Stimulated activated CD4-positive, alpha-beta T cell treated with anti-CD3 and anti-CD28 coated beads, Interleukin-2, amount 100 ng/mL, for 24 hours (primary cell): ENCODE results near the gene GRIP2.

Experiments used
- DNase-seq, 2 donors: peaks; one replicate each; pipeline ENCODE4 v3.0.0-alpha.2; 2020

GRIP2 gene

DNA sequence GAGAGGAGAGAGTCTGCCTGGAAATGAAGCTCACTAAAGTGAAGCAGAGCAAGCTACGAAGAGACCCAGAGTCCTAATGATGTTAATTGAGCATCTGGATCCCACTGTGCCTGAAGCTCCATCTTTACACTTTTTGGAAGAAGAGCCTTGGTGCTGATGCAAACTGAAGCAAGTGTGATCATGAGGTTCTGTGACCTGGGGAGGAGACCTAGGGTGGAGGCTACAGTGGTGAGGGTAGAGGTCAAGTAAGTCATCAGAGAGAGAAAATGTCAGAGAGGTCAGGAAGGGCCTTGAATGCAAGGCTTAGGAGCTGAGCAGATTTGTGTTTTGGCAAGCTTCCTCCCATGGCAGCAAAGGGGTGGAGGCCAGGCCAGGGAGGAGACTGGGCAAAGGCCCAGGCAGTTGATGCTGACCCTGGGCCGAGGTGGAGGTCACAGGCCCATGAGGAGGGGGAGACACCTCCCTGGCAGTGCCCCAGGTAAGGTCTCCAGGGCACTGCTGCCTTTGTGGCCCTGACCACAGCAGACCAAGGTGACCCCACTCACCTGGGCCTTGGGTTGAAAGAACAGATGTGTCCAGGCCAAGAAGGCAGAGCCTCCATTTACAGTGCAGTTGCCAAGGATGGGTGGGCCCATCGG lies 1.6 kb downstream of the GRIP2 start:
- no peak for DNase-seq

DNA sequence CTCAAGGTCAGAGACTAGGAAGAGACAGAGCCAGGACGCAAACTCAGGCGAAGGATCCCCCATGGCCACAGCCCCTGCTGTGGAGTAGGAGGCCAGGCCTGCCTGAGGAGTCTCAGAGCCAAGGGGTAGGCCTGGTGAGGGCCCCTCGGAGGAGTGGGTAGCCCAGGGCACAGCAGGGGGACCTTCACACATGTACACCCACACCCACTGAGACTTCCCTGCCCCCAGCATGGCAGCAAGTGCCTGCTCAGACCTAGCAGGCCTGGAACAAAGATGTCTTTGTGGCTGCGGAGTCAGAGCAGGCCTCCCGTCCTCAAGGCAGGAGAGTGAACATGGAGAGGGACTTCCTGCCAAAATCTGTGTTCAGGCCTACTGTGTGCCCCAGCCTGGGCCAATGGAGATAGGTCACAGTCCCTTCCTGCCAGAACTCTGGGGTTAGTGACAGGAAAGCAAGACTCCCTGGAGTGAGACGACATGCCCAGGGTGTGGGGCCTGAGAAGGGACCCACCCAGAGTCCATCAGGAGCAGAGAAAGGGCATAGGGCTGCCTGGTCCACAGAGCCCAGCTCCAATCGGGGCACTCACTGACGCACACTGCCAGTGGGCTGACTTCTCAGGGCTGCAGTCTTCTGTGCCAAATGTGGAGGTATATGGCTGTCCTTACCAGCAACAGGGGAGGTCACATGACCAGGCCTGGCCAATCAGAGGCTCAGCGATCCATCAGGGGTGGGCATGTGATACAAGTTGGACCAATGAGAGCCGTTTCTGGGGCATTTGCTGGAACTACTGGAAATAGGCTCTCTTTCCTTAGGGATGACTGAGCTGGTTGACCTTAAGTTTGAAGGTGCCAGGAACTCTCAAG lies 2.3 kb downstream of the GRIP2 start:
- peak in 1 of 2 donors; percentile 12 for DNase-seq

DNA sequence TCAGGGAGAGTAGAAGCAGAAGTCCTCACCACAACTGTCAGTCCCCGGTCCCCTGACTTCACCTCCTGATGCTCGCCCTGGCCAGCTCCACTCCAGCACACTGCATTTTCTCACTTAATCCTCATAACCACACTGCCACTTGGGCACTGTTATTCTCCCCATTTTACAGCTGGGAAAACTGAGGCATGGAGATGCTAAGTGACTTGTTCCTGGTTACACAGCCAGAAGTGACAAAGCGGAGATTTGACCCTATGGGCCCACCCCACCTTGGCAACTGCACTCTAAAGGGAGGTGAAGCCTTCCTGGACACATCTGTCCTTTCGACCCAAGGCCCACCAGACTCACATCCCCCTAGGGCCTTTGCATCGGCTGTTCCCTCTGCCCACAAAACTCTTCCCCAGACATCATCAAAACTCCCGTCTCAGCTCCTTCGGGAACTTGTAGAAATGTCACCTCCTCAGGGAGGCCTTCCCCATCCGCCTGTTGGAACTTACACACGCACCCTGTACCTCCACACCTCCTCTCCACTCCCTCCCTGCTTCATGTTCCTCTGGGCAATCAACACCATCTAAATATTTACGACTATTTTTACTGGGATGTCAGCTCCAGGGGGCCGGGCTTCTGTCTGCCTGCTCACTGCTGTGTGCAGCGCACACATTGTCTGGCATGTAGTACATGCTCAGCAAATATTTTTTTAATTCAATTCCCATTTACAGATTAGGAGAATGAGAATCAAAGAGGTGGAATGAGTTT lies 3.1 kb downstream of the GRIP2 start:
- DNase-seq: no peak

DNA sequence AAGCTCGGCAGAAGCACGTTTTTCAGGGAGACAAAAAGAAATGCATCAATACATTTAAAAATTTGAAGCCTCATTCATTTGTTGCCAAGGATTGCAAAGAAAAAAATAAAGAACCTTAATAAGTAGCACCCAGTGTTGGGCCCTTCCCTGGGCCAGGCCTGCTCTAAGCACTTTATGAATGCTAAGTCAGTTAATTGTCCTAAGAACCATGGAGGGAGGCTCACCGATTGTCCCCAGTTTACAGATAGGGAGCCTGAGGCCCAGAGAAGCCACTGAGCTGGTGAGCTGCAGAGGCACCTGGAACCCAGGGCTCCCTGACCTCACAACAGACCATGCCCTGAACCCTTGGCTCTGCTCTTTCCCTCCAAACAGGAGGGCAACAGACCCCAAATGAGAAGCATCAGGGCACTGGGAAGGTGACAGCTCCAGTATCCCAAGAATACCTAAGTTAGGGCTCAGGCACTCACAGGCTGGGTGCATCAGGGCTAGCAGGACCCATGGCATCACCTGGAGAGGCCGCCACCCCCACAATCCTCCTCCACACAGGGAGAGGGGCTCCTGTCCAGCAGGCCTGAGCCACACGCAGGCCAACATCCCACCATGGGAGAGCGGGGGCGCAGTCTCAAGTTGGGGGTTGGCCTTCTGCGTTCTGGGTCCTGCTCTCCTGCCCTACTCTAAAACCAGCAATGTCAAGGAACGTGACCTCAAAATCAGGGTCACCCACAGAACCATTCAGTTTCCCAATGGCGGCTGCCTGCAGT lies 3.9 kb downstream of the GRIP2 start:
- DNase-seq: no peak

DNA sequence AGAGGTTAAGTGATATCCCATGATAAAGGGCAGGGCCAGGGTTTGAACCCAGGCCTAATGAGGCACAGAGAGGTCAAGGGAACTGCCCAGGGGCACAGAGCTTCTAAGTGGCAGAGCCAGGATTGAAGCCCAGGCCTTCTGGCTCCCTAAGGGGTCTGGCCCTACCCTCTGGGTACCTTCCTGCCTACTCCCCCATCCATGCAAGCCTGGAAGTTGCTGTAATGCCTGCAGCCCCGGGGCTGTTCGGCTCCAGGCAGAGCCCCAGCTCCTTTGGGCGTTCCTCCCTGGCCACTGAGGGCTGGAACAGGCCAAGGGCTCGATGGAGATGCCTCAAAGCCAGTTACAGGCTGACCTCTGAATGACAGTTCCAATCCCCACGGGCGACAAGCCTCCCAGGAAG lies 4.5 kb downstream of the GRIP2 start:
- DNase-seq: no peak

DNA sequence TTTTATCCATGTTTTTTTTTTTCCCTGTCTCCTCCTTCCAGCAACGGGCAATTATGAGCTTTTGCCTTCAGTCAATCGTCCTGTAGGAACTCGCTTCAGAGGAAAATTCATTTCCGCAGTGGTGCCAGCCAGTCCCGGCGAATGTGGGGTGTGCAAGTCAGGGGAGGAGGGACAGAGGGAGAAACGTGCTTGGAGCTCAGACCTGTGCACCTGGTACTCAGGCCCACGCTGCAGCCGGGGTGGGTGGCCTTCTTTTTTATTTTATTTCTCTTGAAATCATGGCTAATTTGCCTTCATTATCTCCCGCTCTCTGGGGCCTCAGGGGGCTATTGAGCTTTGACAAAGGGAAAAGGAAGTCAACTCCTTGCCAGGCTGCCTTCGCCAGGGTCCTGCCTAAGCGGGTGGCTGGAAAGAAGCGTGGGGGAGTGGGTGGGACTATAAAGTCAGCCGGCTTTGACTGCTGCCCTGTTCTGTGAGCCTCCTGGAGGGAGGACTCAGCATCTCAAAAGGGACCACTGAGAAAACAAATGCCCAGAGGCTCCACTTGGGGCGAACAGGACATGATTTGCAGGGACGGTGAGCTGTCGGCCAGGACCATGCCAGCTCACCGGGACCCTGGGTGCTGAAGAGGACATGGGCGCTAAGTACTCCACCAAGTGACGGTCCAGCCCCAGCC lies 5.5 kb downstream of the GRIP2 start:
- DNase-seq: no peak

DNA sequence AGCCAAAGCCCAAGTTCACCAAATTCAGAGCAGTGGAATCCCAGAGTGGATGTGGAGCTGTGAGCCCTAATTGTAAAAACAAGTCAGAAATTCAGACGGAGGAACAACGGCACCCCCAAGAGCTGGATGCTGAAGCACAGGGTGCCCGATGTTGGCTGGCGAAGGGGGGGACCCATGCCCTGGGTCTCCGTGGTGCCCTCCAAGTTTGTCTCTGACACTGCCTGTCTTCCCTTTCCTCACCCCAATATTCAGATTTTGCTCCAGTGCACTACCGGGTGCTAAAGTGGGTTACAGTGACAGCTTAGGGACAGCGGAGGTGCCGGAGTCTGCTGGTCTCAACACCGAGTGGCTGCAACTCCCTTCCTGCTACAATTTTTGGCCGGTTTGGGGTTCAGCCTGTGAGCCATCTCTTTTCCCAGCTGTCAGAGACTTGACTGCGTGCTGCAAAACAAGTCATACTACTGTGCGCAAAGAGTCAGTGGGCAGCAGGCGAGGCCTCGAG lies 6.6 kb downstream of the GRIP2 start:
- no peak for DNase-seq

DNA sequence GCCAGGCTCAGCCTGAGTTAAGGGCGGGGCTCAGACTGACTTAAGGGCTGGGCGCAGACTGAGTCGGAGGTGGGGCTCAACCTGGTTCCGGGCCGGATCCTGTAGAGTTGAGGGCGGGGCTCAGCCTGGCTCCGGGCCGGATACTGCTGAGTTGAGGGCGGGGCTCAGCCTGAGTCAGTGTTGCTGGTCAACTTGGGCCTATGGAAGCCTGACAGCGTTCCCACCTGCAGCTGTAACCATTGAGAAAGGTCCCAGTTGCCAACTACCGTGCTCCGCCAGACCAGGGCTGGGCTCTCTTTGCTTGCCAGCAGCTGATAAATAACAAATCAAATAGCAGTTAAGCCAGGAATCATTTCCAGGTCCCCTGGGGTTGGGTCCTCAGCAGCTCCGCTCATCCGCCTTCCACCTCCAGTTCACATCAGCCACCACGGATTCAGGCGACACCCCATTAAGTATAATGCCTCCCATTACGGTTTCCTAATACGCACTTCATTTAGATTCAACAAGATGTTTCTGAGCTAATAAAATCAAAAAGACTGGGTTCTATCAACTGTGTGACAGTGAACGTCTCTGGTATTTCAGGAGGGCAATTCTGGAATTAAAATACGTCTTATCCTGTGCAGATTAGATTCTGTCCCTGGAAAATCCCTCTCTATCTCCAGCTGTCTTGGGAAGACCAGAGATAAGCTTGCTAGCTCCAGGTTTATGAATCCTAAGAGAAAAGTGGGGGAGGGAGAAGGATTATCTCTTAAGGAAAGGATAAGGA lies 7.3 kb downstream of the GRIP2 start:
- no peak for DNase-seq

DNA sequence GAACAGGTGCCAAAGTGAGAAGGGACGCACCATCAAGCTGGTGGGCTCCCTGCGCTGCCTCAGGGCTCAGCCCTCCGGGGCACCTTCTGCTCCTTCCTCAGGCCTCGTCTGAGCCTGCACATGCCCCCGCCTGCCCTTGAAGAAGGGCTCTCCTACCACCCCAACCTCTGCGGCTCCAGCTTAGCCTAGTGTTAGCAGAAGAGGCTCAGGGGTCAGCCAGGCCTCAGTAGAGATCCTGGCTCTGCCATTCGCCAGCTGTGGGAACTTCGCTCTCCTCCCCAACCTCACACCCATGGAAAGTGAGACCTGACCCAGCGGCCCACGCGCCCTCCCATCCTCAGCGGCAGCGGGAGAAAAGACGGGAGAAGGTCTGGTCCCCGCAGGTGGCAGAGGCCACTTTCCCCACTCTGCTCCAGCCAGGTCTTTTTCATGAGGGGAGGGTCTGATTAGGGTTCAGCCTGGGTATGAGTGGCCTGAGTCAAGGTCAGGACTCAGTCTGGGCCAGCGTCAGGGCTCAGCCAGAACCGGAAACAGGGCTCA lies 8.2 kb downstream of the GRIP2 start:
- no peak for DNase-seq

DNA sequence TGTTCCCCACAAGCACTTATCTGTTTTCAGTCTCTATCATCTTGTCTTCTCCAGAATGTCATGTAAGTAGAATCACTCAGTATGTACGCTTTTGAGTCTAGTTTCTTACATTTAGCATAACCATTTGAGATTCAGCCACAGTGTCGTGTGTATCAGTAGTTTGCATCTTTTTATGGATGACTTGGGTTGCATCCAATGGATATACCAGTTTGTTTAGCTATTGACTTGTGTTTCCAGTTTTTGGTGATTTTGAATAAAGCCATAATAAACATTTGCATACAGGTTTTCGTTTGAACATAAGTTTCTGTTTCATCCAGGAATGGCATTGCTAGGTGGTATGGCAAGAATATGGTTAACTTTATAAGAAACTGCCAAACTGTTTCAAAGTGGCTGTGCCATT lies 12.1 kb downstream of the GRIP2 start:
- DNase-seq: no peak

DNA sequence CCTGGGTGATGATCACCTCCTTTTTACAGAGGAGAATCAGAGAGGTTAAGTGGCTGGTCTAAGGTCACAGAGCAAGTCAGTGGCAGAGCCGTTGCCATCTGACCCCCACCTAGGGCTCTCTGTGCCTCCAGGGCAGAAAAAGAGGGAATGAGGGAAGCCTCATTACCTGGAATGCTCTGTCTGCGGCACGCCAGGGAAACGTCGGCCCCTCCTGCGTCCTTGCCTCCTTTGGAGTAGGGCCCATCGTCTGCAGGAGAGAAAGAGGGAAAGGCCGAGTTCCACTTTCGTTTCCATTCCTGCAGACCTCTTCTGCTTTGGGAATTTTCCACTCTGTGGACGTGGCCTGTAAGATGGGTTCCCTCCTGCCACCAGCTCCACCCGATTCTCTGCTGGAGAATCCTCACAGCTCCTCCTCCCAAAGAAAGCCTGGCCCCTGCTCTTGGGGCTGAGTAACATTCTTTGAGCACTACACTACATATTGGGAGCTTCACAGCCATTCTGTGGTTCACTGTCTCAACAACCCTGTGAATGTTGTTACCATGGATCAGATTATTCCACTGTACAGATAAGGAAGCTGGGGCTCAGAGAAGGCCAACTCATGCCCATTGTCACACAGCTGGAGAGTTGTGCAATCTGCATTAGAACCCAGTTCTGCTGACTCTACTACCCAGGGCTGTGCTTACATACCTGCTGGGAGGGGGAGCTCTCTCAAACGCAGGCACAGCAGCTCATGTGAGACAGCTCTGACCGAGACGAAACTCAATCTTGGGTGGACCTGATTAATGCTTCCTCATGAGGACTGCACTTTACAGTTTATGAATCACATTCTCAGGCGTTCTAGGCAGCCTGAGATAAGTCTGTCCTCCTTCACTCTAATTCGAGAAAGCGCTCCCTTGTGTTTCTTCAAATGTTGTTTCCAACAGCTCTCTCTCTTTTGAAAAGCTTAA lies 14.2 kb downstream of the GRIP2 start:
- DNase-seq: no peak

DNA sequence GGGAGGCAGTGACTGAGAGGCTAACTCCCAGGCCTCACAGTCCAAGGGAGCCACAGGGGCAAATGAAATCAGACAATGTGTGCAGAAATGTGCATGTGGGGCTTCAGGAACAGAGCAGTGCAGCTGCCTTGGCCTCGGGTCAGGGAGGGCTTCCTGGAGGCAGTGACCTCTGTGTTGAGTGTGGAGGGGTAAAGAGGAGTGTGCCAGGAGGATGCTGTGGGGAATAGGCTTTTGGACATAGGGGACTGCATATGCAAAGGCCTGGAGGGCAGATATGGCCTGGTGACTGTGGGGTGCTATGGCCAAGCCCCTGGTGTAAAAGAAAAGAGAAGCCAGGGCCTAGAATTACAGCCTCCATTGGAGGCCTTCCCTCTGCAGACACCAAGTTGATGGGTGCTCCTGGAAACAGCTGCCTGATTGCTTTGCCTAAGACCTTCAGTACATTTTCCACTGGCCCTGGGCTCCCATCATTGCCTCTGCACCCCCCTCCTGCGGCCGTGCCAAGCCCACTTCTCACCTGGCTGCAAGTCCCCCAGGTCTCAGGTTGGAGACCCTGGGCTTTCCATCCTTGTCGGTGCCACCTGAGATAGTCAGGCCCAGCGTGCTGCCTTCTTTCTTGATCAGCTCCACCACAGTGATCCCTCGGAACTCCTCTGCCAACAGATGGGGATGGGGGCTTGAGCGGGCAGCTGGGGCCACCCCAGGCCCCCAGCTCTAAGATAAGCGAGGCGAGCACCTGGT lies 15.1 kb downstream of the GRIP2 start:
- DNase-seq: no peak

DNA sequence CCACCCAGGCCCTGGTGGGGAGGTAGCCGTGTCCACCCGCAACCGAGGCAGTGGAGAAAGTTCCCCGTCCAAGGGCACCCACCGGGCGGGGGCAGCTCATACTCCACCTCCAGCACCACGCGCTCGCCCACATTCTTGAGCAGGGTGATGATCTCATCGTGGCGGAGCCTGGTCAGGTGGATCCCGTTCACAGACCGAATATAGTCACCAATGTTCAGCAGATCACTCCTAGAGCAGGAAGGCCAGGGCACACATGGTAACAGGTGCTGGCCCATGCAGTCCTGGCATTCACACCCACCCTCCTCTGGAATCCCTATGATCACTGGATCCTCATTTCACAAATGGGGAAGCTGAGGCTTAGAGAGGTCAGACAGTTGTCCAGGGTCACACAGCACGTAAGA lies 15.8 kb downstream of the GRIP2 start:
- DNase-seq: no peak

DNA sequence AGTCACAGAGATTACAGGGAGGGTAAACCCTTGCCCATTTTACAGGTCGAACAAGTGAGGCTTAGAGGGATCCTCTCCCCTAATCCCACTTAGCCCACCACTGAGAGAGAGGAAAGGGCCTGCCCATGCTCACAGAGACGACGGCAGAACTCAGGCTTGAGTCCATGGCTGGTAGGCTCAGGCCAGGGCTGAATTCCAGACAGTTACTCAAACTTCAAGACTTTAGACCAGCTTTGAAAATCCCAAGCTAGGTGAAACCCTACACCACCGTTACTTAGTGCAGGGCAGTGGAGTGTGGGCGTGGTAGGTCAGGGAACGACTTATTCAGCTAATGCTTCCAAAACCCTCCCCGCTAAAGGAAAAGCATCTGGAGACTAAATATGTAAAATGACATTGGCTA lies 16.4 kb downstream of the GRIP2 start:
- no peak for DNase-seq

DNA sequence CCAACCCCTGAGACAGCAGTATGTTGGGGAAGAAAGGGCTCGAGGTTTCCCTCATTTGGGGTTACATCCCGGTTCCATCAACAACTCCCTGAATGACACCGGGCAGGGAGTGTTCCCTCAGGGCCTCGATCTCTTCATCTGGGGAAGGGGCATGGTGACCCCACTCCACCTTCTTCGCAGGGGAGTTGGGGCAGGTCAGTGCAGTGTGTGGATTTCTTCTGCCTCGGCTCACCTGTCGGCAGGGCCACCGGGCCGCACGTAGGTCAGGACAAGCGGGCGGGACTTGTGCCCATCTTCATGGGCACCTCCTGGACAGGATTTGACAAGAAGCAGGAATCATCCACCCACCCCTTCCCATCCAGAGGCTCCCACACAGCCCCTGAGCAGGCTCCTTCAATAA lies 17.4 kb downstream of the GRIP2 start:
- no peak for DNase-seq

DNA sequence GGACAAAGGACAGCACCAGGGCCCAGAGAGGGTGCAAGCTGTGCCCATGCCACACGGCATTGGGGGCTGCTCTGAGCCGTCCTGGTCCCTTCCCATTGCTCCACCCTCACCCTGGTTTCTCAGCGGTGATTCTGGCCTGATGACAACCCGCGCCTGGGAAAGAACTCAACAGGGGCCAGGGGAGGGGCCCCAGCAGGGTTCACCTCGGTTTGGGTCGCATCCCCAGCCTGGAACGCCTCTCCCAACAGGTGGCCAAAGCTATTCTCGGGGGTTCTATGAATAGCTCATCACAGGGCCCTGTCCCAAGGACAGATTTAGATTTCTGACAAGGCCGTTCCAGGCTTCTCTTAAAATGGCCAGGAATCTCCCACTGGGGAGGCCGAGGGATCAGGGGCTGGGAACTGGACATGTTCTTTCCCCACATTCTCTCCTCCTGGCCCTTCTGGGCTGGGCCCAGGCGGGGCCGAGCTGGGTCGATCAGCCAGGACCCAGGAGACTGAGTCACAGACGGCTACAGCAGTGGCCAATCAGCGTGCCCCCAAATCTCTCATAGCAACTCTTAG lies 17.9 kb downstream of the GRIP2 start:
- no peak for DNase-seq

DNA sequence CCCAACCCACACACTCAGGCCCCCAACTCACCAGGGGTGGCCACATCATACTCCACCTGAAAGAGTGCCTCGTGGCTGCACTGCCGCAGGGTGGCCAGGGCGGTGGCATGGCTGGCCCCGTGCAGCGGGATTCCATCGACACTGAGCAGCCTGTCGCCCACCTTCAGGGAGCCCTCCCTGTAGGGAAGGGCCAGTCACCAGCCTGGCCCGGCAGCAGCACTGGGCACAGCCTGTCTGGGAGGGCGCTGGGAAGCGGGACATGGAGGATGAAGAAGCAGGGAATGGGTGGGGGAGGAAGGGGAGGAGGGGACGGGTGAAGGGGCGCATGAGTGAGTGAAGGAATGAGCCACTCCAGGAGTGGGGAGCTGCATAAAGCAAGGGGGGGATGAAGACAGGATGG lies 18.5 kb downstream of the GRIP2 start:
- no peak for DNase-seq

DNA sequence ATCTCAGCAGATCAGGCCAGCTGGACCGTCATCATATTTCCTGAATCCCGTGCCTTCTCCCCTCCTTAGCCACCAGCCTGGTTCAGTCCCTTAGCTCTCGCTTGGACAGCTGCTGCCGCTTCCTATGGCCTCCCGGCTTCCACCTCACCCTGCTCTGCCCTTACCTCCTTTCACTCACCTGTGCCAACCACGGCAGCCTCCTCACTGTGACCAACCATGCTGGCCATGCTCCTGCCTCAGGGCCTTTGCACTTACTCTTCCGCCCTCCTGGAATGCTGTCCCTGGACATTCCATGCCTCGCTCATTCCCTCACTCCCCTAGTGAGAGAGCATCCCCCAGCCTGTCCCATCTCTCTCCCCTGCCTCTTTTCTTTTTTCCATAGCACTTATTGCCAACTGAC lies 19.2 kb downstream of the GRIP2 start:
- no peak for DNase-seq

DNA sequence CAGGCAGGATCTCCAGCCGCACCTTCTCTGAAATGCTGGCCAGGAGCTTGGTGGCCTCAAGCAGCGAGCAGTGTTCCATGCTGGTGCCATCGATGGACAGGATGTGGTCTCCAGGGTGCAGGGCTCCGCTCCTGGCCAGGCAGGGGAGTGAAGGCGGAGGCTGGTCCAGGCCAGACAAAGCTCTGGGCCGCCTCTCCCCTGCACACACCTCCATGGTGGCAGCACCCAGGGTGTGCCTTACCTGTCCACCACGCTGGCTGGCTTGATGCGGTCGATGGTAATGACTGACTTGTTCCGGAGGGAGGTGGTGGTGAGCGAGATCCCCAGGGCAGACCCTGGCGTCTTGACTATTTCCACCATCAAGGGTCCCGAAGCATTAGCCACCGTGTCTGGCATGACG lies 20.0 kb downstream of the GRIP2 start:
- no peak for DNase-seq
